Peyer's patch (tissue), 4 donors: ENCODE data around the gene ANAPC16.

ENCODE experiments used
- CTCF ChIP-seq, 6 experiments: fragments of 450-650 bp in 4 of 6; fragments of 200-600 bp in 2 of 6; sonication (generic) in 1 of 6; IDR thresholded peaks; one replicate each; pipeline ENCODE4 v1.5.1; 2017 to 2019; ENCODE audit warnings: antibody characterized with exemption in 6 of 6, mild to moderate bottlenecking in 3 of 6, moderate library complexity in 1 of 6
- POLR2A ChIP-seq, 2 donors: fragments of 450-650 bp; IDR thresholded peaks; one replicate each; pipeline ENCODE4 v1.5.1; 2017; ENCODE audit warnings: antibody characterized with exemption in 2 of 2, mild to moderate bottlenecking in 2 of 2, moderate library complexity in 2 of 2

- TF ChIP-seq CTCF (IDR thresholded peaks at IDR 0.05) (no peak), POLR2A (IDR thresholded peaks at IDR 0.05) (no peak)
Measured at GRCh38 chr10:72174297-72174662, 41.5 kb upstream of the ANAPC16 start.
